ENCODE data around the gene CPED1. TPM values are rescaled to one million over a fixed set of nuclear protein-coding genes. Genes with fewer than 3 reads are reported as not detected.

The CPED1 gene
- total RNA-seq, 1 experiment from 2014 or later: 0.44 TPM

GRCh38 chr7:121307021-121307574 lies 318.6 kb downstream of the CPED1 start:
- Mint-ChIP-seq H3K4me1 (peaks cover 17% of the 10 kb centered on the region), H3K27ac (no peak overlapping the region), H3K27me3 (ENCODE audit: low read depth) (no peaks in the 10 kb centered on the region), H3K9me3 (peaks cover 10% of the 10 kb centered on the region), H3K4me3 (no peak overlapping the region), H3K36me3 (no peaks in the 10 kb centered on the region)
- ChIA-PET POLR2A (no interaction called here), CTCF (no interaction called here)
- ATAC-seq (no peak), DNase-seq (ENCODE audit: low spot score) (no peak)
- TF ChIP-seq FOXK1 (CRISPR knock-in tag; IDR thresholded peaks at IDR 0.05): no peak
- TF ChIP-seq PREB (CRISPR knock-in tag; IDR thresholded peaks at IDR 0.05; ENCODE audit: borderline replicate concordance): no peak
- no peak for TF ChIP-seq IRF2 (CRISPR knock-in tag; IDR thresholded peaks at IDR 0.05; ENCODE audit: borderline replicate concordance, low read depth)
- TF ChIP-seq CDX4 (CRISPR knock-in tag; IDR thresholded peaks at IDR 0.05; ENCODE audit: borderline replicate concordance): no peak
- TF ChIP-seq TEAD1 (CRISPR knock-in tag; IDR thresholded peaks at IDR 0.05): no peak
- no peak for TF ChIP-seq AR (CRISPR knock-in tag; IDR thresholded peaks at IDR 0.05)
- no peak for TF ChIP-seq PRRX2 (CRISPR knock-in tag; IDR thresholded peaks at IDR 0.05)
- TF ChIP-seq PRDM15 (CRISPR knock-in tag; IDR thresholded peaks at IDR 0.05): no peak
- TF ChIP-seq SOX15 (CRISPR knock-in tag; IDR thresholded peaks at IDR 0.05): no peak
- no peak for TF ChIP-seq HMGXB4 (CRISPR knock-in tag; IDR thresholded peaks at IDR 0.05)
- no peak for TF ChIP-seq MXD4 (CRISPR knock-in tag; IDR thresholded peaks at IDR 0.05; ENCODE audit: borderline replicate concordance)
- TF ChIP-seq ZBTB43 (CRISPR knock-in tag; IDR thresholded peaks at IDR 0.05): no peak
- no peak for TF ChIP-seq CREM (CRISPR knock-in tag; IDR thresholded peaks at IDR 0.05)
- no peak for TF ChIP-seq ZNF219 (CRISPR knock-in tag; IDR thresholded peaks at IDR 0.05; ENCODE audit: borderline replicate concordance)
- no peak for TF ChIP-seq E2F5 (CRISPR knock-in tag; IDR thresholded peaks at IDR 0.05)
- TF ChIP-seq TCF7 (CRISPR knock-in tag; IDR thresholded peaks at IDR 0.05; ENCODE audit: low read depth): no peak
- no peak for TF ChIP-seq ZNF396 (CRISPR knock-in tag; IDR thresholded peaks at IDR 0.05; ENCODE audit: borderline replicate concordance)
- TF ChIP-seq NR3C1 (CRISPR knock-in tag; conservative IDR thresholded peaks at IDR 0.05; ENCODE audit: low read depth): no peak
- no peak for TF ChIP-seq MYBL2 (CRISPR knock-in tag; IDR thresholded peaks at IDR 0.05)

Data from WTC11 (cell line).